HCT116 (cell line): ENCODE data around the gene ETNK1.

ENCODE experiments used
- ATF3 ChIP-seq: IDR thresholded peaks from 2 replicates; pipeline ENCODE4 v1.6.1; 2012
- ELF1 ChIP-seq: IDR thresholded peaks from 2 replicates; pipeline ENCODE4 v1.6.1; 2012; ENCODE audit warnings: low read depth, borderline replicate concordance
- EZH2 ChIP-seq: fragments of 200-600 bp; sonication (generic); IDR thresholded peaks from 2 replicates; pipeline ENCODE4 v1.6.1; 2017; ENCODE audit warnings: antibody characterized with exemption, mixed run types
- EZH2phosphoT487 ChIP-seq: fragments of 200-600 bp; IDR thresholded peaks from 2 replicates; pipeline ENCODE4 v1.6.1; 2018; ENCODE audit warnings: antibody characterized with exemption, borderline replicate concordance
- JUND ChIP-seq: IDR thresholded peaks from 2 replicates; pipeline ENCODE4 v1.6.1; 2012
- MAX ChIP-seq: IDR thresholded peaks from 2 replicates; pipeline ENCODE4 v1.6.1; 2012
- POLR2A ChIP-seq: IDR thresholded peaks from 2 replicates; pipeline ENCODE4 v1.7.0; 2011; ENCODE audit warnings: borderline replicate concordance; ENCODE audit not compliant: insufficient read depth, insufficient read length; ENCODE audit errors: extremely low read depth
- RAD21 ChIP-seq: IDR thresholded peaks from 2 replicates; pipeline ENCODE4 v1.6.1; 2012; ENCODE audit warnings: low read depth, mild to moderate bottlenecking
- SIN3A ChIP-seq: IDR thresholded peaks from 2 replicates; pipeline ENCODE4 v1.6.1; 2012; ENCODE audit warnings: low read depth
- SP1 ChIP-seq: IDR thresholded peaks from 2 replicates; pipeline ENCODE4 v1.6.1; 2012; ENCODE audit warnings: low read depth
- TCF7L2 ChIP-seq: IDR thresholded peaks from 2 replicates; pipeline ENCODE4 v1.7.0; 2011; ENCODE audit warnings: borderline replicate concordance, inconsistent platforms; ENCODE audit not compliant: insufficient read depth, insufficient read length; ENCODE audit errors: extremely low read depth
- YY1 ChIP-seq: IDR thresholded peaks from 2 replicates; pipeline ENCODE4 v1.6.1; 2011; ENCODE audit warnings: low read length, low read depth, moderate library complexity, mild to moderate bottlenecking; ENCODE audit not compliant: insufficient replicate concordance; ENCODE audit errors: extremely low read depth
- TF ChIP-seq, protein P1 (sequence below), 3 experiments: fragments of 200-600 bp in 1 of 3; sonication (generic) in 1 of 3; IDR thresholded peaks in 2 of 3; conservative IDR thresholded peaks in 1 of 3; 2 replicates each; pipeline ENCODE4 v1.5.1; 2012 to 2017; ENCODE audit warnings: low read depth in 2 of 3, low read length in 2 of 3, antibody characterized with exemption in 1 of 3, borderline replicate concordance in 1 of 3, control low read depth in 1 of 3, mild to moderate bottlenecking in 1 of 3, mixed read lengths in 1 of 3, mixed run types in 1 of 3, moderate library complexity in 1 of 3; ENCODE audit not compliant: insufficient read depth in 1 of 3

DNA sequence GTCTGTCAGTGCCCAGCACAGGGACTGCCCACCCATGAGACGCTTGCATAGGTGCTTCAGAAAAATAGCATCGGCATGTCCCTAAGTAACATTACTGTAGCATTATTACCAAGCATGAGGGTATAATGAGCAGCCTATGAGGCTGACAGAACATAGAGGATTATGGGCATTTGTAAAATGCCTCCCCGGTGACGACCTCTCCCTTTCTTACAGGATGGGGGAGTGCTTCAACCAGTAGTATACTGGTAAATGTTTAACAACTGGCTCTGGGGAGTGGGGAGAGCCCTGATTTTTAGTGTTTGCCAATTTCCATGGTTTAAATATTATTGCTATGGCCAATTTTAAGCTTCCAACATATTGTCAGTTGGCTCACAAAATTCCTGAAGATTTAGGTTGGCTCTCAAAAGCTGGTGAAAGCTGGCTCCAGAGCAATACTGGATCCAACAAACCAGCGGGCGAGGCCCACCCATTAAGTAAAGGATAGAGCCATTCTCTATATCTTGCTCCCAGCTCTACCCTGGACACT, 104.5 kb downstream of the ETNK1 start:
- TF ChIP-seq, protein P1, sequence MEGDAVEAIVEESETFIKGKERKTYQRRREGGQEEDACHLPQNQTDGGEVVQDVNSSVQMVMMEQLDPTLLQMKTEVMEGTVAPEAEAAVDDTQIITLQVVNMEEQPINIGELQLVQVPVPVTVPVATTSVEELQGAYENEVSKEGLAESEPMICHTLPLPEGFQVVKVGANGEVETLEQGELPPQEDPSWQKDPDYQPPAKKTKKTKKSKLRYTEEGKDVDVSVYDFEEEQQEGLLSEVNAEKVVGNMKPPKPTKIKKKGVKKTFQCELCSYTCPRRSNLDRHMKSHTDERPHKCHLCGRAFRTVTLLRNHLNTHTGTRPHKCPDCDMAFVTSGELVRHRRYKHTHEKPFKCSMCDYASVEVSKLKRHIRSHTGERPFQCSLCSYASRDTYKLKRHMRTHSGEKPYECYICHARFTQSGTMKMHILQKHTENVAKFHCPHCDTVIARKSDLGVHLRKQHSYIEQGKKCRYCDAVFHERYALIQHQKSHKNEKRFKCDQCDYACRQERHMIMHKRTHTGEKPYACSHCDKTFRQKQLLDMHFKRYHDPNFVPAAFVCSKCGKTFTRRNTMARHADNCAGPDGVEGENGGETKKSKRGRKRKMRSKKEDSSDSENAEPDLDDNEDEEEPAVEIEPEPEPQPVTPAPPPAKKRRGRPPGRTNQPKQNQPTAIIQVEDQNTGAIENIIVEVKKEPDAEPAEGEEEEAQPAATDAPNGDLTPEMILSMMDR (IDR thresholded peaks at IDR 0.05 in 2 of 3, conservative IDR thresholded peaks at IDR 0.05 in 1 of 3; ENCODE audit: borderline replicate concordance in 1 of 3, insufficient read depth in 1 of 3, low read depth in 2 of 3, low read length in 2 of 3): no peak
- TF ChIP-seq POLR2A (no peak), EZH2 (no peak), MAX (no peak), RAD21 (no peak), JUND (no peak), SP1 (no peak), TCF7L2 (no peak), EZH2phosphoT487 (no peak), ELF1 (no peak), SIN3A (no peak), ATF3 (no peak), YY1 (no peak)
